Stimulated activated CD8-positive, alpha-beta memory T cell treated with anti-CD3 and anti-CD28 coated beads, Interleukin-2, amount 100 ng/mL, for 1 hour (primary cell): Measurements from ENCODE around the gene CEP19.

Source experiments
- DNase-seq, 2 donors: peaks; one replicate each; pipeline ENCODE4 v3.0.0-alpha.2; 2020; ENCODE audit warnings: low read depth in 2 of 2

The CEP19 gene

GRCh38 chr3:196708467-196708866 is 3.6 kb downstream of the CEP19 start:
- no peak for DNase-seq

GRCh38 chr3:196707566-196707965 is 4.5 kb downstream of the CEP19 start:
- no peak for DNase-seq

- no peak for DNase-seq
Measured at GRCh38 chr3:196706731-196707130, 5.3 kb downstream of the CEP19 start.

DNA sequence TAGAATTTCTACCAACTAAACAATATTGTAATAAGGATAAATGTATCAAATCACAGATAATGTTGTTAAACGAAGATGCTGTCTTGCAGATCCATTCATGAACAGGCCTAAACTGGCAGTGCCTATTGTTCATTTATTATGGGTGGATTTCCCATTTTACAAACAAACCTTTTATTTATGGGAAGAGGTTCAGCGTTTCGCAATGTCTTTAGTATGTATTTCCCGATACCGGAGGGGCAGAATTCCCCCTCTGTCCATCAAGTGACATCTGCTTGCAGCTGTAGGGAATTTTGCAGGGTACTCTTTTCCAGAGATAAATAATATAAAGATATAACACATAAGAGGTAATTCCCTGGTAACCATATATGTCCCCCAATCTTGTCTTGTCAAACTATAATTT is 5.7 kb downstream of the CEP19 start:
- DNase-seq = no peak

- no peak for DNase-seq
Measured at GRCh38 chr3:196700801-196701200, 11.2 kb downstream of the CEP19 start.

DNA sequence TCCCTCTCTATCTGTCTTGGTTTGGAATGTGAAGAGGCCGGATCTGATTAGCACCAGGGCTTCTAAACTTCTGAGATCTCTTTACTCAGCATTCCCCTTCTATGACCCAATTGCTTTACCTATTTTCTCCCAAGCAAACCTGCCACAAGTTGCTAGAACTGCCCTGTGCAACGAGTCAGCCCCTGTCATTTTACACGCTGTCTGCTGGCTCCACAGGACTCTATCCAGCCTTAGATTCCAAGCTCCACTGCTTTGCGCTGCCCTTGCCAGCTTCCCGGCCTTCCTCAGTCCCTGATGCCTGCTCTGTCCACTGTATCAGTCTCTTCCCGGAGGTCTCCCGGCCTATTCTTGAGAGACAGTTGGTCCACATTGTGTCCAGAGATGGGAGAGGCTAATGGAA is 12.3 kb downstream of the CEP19 start:
- no peak for DNase-seq

- no peak for DNase-seq
Measured at GRCh38 chr3:196697270-196697669, 14.8 kb downstream of the CEP19 start.

DNA sequence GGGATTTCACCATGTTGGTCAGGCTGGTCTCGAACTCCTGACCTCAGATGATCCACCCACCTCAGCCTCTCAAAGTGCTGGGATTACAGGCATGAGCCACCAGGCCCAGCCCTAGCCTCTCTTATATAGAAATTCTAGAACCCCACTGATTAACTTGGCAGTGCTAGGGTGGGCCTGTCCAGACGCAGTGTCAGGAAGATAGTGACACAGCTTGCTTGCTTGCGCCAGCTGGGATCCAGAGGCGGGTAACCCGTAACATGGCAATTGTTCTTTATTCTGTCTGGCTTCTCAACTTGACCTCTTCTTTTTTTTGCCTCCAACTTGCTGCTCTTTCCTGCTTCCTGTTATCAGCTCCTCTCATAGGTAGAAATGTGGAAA is 16.2 kb downstream of the CEP19 start:
- DNase-seq = no peak

DNA sequence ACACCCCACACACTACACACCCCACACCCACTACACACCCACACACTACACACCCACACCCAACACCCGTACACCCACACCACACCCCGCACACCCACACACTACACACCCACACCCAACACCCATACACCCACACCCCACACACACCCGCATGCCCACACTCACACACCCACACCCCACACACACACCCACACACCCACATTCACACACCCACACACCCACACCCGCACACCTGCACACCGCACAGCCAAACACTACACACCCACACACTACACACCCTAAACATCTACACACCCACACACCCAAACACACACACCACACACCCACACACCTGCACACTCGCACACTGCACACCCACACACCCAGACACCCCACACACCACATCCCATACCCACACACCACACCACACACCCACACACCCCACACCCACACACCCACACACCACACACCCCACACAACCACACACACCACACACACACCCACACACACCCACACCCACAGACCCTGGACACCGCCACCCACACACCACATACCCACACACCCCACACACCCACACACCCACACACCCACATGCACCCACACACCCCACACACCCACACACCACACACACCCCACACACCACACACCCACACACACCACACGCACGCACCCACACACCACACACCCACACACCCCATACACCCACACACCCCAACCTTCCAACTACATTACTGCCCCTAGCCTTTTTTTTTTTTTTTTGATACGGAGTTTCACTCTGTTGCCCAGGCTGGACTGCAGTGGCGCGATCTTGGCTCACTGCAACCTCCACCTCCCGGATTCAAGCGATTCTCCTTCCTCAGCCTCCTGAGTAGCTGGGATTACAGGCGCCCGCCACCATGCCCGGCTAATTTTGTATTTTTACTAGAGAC is 16.9 kb downstream of the CEP19 start:
- no peak for DNase-seq

- no peak for DNase-seq
Measured at GRCh38 chr3:196694202-196694638, 17.8 kb downstream of the CEP19 start.

GRCh38 chr3:196691386-196691785 is 20.7 kb downstream of the CEP19 start:
- DNase-seq = no peak

GRCh38 chr3:196689941-196690660 is 21.9 kb downstream of the CEP19 start:
- DNase-seq = no peak

DNA sequence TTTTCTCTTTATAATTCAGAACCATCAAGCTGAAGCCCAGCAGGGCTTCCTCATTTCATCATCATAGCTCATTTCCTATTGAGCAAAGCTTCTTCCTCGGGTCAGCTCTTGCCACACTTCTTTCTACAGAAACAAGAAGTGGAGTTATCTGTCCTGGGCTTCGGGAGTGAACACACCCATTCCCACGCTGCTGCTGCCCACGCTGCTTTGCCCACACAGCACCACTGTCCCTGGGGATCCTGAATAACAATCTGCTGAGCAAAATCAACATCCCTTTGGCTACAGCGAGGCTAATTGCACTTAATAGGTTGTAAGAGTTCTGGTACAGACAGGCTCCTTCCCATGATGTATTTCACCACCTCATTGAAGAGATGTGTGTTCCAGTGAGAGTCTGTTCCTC is 23.7 kb downstream of the CEP19 start:
- DNase-seq = no peak

DNA sequence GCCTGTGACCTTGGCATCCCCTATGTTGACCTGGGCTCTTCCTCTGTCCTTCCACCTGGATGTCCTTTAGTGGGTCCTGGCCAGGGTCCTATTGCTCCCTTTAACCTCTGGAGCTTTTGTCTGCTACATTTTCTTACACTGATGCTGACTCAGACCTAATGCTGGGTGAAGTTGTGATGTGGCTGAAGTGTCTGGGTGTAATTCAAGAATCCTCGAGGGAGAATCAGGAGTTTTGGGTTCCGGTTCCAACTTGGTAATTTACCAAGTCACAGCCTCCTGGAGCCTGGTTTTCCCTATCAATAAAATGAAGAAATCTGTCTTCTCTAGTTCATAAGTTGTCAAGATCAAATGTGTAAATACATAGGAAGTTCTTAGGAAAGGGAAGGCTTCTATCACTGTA is 25.6 kb downstream of the CEP19 start:
- no peak for DNase-seq

GRCh38 chr3:196684548-196685407 is 27.3 kb downstream of the CEP19 start:
- DNase-seq = peak; percentile 33 to 43

- no peak for DNase-seq
Measured at GRCh38 chr3:196677931-196678330, 34.1 kb downstream of the CEP19 start.

DNA sequence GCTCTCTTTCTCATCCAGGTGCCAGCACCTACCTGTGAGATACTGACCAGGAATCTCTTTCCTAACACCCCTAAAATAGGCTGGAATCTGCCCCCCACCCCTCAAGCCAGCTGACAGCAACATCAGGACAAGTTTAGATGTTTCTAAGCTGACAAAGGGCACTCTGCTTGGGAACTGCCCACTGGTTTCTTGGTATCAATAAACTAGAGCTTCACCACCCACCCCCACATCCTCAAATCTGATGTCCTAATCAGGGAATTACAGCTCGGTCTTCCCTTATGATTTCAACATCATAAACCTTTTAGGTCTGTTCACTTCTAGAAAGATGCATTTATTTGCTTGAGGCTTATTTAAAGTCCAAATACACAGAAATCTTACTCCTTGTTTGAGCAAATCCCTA is 34.7 kb downstream of the CEP19 start:
- no peak for DNase-seq

DNA sequence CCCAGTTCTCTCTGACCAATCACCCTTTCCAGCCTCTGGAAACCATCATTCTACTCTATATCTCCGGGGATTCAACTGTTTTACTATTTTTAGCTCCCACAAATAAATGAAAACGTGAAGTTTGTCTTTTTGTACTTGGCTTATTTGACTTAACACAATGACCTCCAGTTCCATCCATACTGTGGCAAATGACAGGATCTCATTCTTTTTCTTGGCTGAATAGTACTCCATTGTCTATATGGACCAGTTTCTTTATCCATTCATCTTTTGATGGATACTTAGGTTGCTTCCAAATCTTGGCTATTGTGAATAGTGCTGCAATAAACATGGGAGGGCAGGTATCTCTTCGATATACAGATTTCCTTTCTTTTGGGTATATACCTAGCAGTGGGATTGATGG is 38.4 kb downstream of the CEP19 start:
- DNase-seq = no peak

DNA sequence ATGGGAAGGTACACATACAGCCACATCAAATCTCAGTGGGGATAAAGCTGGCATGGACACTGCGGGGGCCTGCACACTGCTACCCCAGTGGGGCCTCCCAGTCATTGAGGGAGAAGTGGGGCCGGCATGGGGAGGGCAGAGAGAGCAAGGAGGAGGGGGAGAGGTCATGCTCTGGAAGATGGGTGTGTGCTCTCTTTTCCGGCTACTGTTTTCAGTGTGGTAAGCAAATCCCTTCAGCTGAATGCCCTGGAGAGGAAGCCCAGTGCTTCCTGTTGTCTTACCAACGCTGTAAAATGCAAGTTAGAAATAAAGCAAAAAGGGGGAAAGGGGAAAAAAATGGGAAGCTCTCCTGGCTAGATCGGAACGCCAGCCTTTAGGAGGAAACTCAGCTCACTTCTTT is 41.7 kb downstream of the CEP19 start:
- DNase-seq = no peak

GRCh38 chr3:196667056-196667825 is 44.8 kb downstream of the CEP19 start:
- DNase-seq = no peak
